ENCODE measurements around the gene C15orf40. TPM values are rescaled to one million over a fixed set of nuclear protein-coding genes. Genes with fewer than 3 reads are reported as not detected.

The C15orf40 gene
- total RNA-seq, 4 donors from 2014 or later, result 9.7 to 31.6 (median 22.4) TPM

- no peaks in the 10 kb centered on the region for H3K9me3 ChIP-seq
- no peak overlapping the region for H3K4me3 ChIP-seq (replicated peaks in 1 of 3)
- no peak overlapping the region for H3K27ac ChIP-seq
- TF ChIP-seq POLR2A (IDR thresholded peaks at IDR 0.05), result no peak
- TF ChIP-seq CTCF (IDR thresholded peaks at IDR 0.05), result no peak
- H3K27me3 ChIP-seq, result no peaks in the 10 kb centered on the region
- WGBS, 2 donors, result 94 to 96% methylated on average over 8 of the region's 8 CpGs
- H3K4me1 ChIP-seq, result no peaks in the 10 kb centered on the region
- DNase-seq, result no peak
- intact Hi-C loops (cut with DNase I), result no loop called here
- peaks cover 0 to 5% of the 10 kb centered on the region in 2 donors for H3K36me3 ChIP-seq
These were observed 18.6 kb upstream of the C15orf40 start for GRCh38 chr15:83030021-83030420.

GRCh38 chr15:83018436-83018835, 7.0 kb upstream of the C15orf40 start:
- intact Hi-C loops (cut with DNase I), result no loop called here
- H3K27me3 ChIP-seq, result no peaks in the 10 kb centered on the region
- 24 to 36% methylated on average over 2 of the region's 2 CpGs for WGBS, 2 donors
- peaks cover 14 to 21% of the 10 kb centered on the region in 2 donors for H3K4me1 ChIP-seq
- peak; percentile 40 to 47 for DNase-seq
- TF ChIP-seq POLR2A (IDR thresholded peaks at IDR 0.05) (peak in 1 of 2 donors; percentile 72), CTCF (IDR thresholded peaks at IDR 0.05) (no peak)
- no peak overlapping the region for H3K4me3 ChIP-seq (replicated peaks in 1 of 3)
- H3K36me3 ChIP-seq, result no peaks in the 10 kb centered on the region
- H3K9me3 ChIP-seq, result no peaks in the 10 kb centered on the region
- H3K27ac ChIP-seq, result peak overlapping the region; percentile 63 to 89 (median 80)

GRCh38 chr15:83016906-83017305, 5.5 kb upstream of the C15orf40 start:
- H3K4me3 ChIP-seq (replicated peaks in 1 of 3), result no peak overlapping the region
- WGBS, 2 donors, result 87 to 89% methylated on average over 5 of the region's 5 CpGs
- no peak for TF ChIP-seq POLR2A (IDR thresholded peaks at IDR 0.05)
- no peak for TF ChIP-seq CTCF (IDR thresholded peaks at IDR 0.05)
- H3K27me3 ChIP-seq, result no peaks in the 10 kb centered on the region
- H3K36me3 ChIP-seq, result no peaks in the 10 kb centered on the region
- DNase-seq, result no peak
- H3K4me1 ChIP-seq, result peaks cover 20 to 33% of the 10 kb centered on the region in 2 donors
- peak overlapping the region; percentile 63 to 80 (median 73) for H3K27ac ChIP-seq
- intact Hi-C loops (cut with DNase I), result no loop called here
- no peaks in the 10 kb centered on the region for H3K9me3 ChIP-seq

DNA sequence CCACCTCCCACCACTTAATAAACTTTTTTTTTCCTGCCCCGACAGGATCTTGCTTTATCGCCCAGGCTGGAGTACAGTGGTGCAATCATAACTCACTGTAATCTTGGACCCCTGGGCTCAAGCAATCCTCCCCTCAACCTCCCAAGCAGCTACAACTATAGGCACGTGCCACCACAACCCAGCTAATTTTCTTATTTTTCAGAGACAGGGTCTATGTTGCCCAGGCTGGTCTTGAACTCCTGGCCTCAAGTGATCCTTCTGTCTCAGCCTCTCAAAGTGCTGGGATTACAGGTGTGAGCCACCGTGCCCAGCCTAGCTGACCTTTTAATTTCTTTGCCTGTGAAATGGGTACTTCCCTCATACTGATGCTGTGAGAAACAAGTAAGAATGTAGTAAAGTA, 3.9 kb upstream of the C15orf40 start:
- Histone ChIP-seq H3K27me3 (no peaks in the 10 kb centered on the region), H3K4me1 (peaks cover 27 to 39% of the 10 kb centered on the region in 2 donors), H3K9me3 (no peaks in the 10 kb centered on the region), H3K4me3 (replicated peaks in 1 of 3) (no peak overlapping the region), H3K36me3 (no peaks in the 10 kb centered on the region), H3K27ac (no peak overlapping the region)
- no peak for DNase-seq
- TF ChIP-seq CTCF (IDR thresholded peaks at IDR 0.05), result no peak
- TF ChIP-seq POLR2A (IDR thresholded peaks at IDR 0.05), result no peak
- WGBS, 2 donors, result 85 to 89% methylated on average over 4 of the region's 4 CpGs
- intact Hi-C loops (cut with DNase I), result no loop called here

GRCh38 chr15:83014205-83014653, 2.8 kb upstream of the C15orf40 start:
- intact Hi-C loops (cut with DNase I), result no loop called here
- no peak for DNase-seq
- 74 to 79% methylated on average over 5 of the region's 5 CpGs for WGBS, 2 donors

More at GRCh38 chr15:83014205-83014653, 2.8 kb upstream of the C15orf40 start:
- Histone ChIP-seq H3K27ac (no peak overlapping the region), H3K9me3 (no peaks in the 10 kb centered on the region), H3K36me3 (peaks cover 1 to 4% of the 10 kb centered on the region in 2 donors), H3K4me3 (replicated peaks in 1 of 3) (no peak overlapping the region), H3K27me3 (no peaks in the 10 kb centered on the region), H3K4me1 (peaks cover 31 to 40% of the 10 kb centered on the region in 2 donors)
- TF ChIP-seq CTCF (IDR thresholded peaks at IDR 0.05) (no peak), POLR2A (IDR thresholded peaks at IDR 0.05) (no peak)
